ENCODE data around the gene IRGC.

DNA sequence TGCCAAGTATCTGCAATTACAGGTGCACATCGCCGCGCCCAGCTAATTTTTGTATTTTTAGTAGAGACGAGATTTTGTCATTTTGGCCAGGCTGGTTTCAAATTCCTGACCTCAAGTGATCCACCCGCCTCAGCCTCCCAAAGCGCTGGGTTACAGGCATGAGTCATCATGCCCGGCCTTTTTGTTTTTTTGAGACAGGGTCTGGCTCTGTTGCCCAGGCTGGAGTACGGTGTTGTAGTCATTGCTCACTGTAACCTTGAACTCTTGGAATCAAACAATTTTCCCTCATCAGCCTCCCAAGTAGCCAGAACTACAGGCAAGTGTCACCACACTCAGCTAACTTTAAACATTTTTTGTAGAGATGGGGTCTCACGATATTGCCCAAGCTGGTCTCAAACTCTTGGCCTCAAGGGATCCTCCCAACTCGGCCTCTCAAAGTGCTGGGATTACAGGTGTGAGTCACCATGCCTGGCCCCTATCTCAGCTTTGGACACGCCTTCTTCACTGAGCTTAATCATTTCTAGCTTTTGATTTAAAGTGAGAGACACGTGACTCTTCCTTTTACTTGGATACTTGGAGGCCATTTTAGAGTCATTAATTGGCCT is 4.0 kb upstream of the IRGC start:
- TF ChIP-seq, protein P1, sequence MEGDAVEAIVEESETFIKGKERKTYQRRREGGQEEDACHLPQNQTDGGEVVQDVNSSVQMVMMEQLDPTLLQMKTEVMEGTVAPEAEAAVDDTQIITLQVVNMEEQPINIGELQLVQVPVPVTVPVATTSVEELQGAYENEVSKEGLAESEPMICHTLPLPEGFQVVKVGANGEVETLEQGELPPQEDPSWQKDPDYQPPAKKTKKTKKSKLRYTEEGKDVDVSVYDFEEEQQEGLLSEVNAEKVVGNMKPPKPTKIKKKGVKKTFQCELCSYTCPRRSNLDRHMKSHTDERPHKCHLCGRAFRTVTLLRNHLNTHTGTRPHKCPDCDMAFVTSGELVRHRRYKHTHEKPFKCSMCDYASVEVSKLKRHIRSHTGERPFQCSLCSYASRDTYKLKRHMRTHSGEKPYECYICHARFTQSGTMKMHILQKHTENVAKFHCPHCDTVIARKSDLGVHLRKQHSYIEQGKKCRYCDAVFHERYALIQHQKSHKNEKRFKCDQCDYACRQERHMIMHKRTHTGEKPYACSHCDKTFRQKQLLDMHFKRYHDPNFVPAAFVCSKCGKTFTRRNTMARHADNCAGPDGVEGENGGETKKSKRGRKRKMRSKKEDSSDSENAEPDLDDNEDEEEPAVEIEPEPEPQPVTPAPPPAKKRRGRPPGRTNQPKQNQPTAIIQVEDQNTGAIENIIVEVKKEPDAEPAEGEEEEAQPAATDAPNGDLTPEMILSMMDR (IDR thresholded peaks at IDR 0.05): no peak
- TF ChIP-seq POLR2A (IDR thresholded peaks at IDR 0.05; ENCODE audit: low read depth): no peak

All from esophagus muscularis mucosa (tissue), 3 donors.